ENCODE measurements around the gene CCL11.
A peak's percentile ranks its signal among the peaks of the same experiment; 100 is the strongest.

CCL11 gene

DNA sequence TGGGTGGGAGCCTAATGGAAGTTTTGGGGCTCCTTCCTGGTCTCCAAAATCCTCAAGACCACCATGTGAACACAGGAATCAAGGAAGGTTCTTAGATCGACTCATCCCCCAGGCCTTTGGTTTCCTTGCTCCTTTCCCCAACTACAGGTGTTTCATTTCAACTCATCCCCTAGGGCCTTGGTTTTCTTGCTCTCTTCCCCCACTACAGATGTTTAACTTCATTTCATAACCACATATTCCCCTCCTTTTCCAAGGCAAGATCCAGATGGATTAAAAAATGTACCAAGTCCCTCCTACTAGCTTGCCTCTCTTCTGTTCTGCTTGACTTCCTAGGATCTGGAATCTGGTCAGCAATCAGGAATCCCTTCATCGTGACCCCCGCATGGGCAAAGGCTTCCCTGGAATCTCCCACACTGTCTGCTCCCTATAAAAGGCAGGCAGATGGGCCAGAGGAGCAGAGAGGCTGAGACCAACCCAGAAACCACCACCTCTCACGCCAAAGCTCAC, at the start of gene CCL11:
CCL11 (plus strand) TSS at position 457 of the 507 bp plus-strand sequence. CDS start 67 bp downstream, outside the sequence.
- no peak for DNase-seq (ENCODE audit: insufficient read length, low spot score)
- no peak for FAIRE-seq

DNA sequence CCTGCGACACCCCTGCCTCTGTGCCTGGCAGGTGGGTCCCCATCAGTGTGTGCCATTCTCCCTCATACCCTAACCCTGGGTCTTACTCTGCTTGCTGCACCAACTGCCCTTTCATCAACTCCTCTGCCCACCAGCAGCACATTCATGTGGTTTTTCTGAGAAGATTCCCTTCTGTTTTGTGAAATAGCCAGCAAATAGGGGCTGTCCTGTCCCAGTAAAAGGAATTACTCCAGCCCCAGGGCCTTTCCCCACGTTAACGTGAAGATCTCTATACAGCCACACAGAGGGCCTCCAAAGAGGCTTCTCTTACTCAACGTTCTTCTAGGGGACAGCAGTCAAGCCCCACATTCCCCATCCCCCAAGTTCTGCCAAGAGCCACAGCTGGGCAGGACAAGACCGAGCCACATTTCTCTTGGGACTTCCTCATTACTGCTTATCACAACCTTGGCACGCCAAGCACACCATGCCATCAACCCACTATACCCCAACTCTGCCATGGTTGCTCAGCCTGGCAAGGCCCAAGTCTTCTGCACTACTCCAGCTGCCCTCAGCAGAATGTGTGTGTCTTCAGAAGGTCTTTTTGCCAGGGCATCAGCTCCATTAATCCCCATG, 49.2 kb upstream of the CCL11 start:
- FAIRE-seq (no peak), DNase-seq (ENCODE audit: insufficient read length, low spot score) (no peak)

DNA sequence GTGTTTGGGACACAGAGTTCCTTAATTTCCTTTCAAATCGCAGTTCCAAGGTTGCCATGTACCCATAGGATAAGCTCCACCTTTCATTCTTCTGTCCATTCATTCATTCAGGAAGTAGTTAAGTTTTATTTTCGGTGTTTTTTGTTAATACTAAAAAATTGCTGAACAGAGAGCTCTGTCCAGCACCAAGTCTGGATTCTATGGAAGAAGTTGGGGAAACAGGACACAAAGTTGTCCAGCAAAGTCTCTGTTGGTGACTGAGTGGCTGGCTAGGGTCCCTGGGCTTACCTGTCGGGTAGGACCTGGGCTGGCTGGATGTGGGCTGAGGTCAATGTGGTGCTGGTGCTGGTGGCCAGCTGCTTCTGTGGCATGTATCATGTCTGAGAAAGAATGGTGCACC, 48.1 kb upstream of the CCL11 start:
- no peak for FAIRE-seq
- no peak for DNase-seq (ENCODE audit: insufficient read length, low spot score)

DNA sequence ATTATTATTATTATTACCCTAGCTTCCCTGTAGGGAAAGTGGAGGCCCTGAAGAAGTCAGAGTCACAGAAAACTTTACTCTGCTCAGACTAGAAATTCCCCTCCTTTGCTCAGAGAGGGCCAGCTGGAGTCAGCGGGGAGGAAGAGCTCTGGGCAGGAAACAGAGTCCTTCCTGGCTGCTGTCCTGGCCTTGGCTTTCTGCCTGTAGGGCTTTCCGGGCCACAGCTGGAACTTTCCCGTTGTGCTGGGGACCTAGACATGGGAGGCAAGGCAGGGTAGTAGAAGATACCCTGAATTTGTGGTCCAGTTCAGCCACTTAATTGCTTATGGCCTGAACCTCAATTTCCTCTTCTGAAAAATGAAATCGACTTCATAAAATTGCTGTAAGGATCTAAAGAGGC, 44.5 kb upstream of the CCL11 start:
- no peak for DNase-seq (ENCODE audit: insufficient read length, low spot score)

DNA sequence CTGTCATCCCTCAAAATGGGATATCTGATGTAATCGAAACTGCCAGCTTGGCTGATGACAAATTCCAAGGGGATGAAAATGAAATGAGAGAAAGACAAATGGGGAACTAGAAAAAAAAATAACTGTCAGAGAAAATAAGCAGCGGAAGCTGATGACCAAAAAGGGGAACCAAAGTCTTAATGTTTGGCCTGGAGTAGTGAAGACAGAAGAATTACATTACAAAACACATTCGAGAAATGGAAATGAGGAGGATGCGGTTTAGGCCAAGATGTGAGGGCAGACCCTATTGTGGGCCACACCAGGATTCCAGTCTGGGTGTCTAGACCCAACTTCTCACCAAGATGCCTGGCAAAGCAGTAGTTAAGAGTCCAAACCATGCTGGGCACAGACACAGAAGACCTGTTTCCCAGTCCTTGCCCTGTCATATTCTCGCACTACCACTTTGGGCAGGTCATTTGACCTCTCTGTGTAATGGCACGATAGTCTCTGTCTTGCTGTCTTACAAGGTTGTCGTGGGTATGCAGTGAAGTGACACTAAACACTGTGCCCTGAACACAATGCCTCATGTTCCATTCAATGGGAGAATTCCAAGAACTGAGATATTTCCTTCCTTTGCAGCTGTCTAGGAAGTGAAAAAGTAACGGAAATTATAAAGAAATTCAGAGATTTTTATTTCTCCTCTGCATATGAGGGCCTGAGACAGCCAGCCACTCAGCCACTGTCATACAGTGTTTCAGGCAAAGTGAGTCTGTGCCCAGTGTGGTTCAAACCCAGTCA, 42.8 kb upstream of the CCL11 start:
- no peak for DNase-seq (ENCODE audit: insufficient read length, low spot score)
- no peak for FAIRE-seq

More for the DNA sequence above, 44.5 kb upstream of the CCL11 start:
- FAIRE-seq, result no peak

DNA sequence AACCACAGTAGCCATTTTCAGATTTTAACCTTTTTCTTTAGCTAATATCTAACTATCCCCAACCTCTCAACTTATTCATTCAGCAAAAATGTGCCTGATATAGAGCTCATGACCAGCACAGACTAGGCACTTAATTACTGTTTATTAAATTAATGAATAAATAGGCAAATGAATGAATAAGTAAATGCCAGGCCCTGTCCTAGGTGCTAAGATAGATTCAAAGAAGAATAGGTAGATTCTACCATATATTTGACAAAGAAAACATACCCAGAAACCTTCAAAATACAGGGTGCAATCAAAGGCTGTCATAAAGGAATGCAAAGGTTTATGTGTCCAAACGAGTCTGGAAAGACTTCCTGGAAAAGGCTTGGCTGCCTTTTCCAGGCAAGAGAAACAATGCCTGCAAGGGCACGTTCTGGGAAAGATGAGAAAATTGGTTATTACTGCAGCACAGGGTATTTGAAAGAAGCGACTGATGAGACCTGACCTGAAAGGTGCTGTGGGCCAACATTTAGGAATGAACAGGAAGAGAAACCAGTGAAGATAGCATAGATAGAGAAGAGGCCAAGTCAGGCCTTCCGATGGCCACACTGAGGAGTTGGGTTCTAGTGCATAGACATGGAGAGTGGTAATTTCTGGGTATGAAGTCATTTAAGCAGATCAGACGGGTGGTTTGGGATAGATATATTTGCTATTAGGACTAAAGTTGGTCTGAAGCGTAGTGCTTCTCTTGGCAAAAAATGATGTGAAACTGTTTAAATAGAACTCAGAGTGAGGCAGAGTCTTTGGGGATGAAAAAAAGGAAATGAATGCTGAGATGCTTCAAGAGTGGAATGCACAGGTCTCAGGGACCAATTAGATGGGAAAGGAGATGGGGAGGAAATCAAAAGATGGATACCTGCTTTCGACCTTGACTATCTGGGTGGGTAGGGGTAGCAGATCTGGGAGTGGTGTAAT, 41.9 kb upstream of the CCL11 start:
- DNase-seq (ENCODE audit: insufficient read length, low spot score) (no peak), FAIRE-seq (no peak)

DNA sequence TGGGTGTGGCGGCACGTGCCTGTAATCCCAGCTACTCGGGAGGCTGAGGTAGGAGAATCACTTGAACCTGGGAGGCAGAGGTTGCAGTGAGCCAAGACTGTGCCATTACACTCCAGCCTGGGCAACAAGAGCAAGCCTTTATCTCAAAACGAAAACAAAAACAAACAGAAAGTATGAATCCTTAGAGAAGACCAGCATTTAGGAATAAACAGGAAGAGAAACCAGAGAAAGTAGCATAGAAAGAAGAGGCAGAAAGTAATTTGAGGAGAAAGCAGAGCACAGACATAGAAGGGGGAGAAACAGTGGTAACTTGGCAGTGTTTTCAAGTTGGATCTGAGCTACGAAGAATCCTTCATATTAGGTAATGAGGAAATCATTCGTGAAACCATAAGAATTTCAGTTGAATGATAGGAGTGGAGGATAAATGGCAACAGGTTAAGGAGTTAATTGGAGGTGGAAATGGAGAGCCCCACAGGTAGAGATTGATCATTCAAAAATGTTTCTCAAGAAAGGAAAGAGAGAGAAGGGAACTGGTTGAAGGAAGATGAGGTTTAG, 40.1 kb upstream of the CCL11 start:
- FAIRE-seq (no peak), DNase-seq (ENCODE audit: insufficient read length, low spot score) (no peak)

DNA sequence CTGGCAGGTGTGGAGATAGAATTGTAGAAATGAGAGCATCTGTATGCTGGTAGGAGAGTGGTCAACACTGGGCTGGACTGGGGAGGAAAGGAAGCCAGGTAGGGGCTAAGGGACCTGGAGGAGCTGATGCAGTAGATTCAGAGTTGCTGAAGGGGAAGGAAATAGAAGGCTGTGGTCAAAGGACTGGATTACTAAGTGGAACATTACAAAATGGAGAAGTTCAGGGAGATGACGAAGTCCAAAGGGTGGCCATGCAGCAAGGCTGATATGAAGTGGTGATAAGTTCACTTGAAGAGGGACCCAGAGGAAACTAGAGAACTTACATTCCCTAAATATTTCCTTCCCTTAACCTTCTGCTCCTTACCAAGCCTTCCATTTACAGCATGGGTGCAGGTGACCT, 39.1 kb upstream of the CCL11 start:
- DNase-seq (ENCODE audit: insufficient read length, low spot score) (no peak), FAIRE-seq (no peak)

DNA sequence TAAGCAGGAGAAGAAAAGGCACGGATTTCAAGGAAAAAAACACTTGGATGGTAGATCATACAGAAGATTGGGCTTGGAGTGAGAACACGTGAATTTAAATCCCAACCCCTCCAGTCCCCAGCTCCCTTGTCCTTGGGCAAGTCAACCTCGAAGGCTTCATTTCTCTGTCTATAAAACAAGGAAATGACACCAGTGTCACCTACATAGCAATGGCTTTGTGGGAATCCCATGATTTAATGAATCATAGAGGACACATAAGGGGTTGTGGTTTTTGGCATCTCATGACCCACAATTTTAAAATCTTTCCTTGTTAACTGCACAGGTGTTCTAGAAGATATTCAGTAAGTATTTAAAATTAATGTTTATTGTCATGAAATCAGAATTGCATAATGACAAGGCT, 38.7 kb upstream of the CCL11 start:
- no peak for FAIRE-seq

DNA sequence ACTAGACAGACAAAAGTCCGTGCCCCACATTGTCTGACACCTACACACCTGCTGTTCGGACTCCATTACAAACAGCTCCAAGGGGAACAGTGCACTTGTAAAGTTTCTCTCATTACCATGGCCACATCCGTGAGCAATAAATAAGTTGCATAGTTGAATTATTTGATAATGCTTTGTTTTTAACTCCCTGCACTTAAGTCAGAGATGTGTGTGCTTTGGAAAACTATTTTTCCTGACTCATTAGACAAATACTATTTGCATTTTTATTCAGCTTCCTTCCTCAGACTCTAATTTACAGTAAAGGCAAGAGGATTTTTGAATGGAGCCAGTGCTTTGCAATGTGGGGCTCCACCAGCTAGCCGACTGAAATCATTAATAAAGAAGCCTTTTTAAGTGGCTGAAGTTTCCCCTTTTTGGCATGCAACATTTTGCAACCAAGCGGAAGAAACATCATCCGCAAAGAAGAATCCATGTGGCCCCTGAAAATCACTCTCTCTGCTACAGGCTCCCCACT, 37.0 kb upstream of the CCL11 start:
- DNase-seq (ENCODE audit: insufficient read length, low spot score), result no peak
- no peak for FAIRE-seq

More for the DNA sequence above, 38.7 kb upstream of the CCL11 start:
- no peak for DNase-seq (ENCODE audit: insufficient read length, low spot score)

DNA sequence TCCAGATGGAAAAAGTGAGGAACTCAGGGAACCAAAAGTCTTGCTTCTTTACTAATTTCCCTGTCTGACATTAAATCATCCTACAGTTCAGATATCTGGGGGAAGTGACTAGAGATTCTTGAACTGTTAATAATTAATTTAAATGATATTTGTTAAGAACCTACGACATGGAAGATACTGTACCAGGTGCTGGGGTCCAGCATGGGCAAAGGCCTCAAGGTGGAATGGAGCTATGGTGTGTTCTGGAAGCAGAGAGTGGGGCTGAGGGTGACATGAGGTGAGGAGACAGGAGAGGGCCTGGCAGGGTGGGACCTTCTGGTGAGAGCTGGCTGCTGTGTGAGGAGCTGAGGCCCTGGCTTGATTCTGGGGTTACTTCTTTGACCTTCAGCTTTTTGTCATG, 36.5 kb upstream of the CCL11 start:
- FAIRE-seq (no peak), DNase-seq (ENCODE audit: insufficient read length, low spot score) (no peak)

DNA sequence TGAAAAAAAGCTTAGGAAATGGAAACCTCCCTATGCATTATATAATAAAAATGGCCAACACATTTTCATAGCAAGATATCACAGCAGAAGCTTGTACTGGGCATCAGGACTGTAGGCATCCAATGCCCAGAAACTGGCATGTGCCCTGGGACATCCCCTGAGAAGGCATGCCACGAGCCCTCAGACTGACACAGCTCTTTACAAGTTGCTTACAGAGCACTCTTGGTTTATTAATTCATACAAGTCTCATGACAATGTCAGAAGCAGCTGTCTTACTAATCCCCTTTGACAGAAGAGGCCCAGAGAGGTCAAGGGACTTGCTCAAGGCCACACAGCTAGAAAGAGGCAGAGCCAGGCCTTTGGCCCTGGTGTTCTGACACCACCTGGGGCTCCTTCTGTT, 36.1 kb upstream of the CCL11 start:
- FAIRE-seq, result no peak
- no peak for DNase-seq (ENCODE audit: insufficient read length, low spot score)

DNA sequence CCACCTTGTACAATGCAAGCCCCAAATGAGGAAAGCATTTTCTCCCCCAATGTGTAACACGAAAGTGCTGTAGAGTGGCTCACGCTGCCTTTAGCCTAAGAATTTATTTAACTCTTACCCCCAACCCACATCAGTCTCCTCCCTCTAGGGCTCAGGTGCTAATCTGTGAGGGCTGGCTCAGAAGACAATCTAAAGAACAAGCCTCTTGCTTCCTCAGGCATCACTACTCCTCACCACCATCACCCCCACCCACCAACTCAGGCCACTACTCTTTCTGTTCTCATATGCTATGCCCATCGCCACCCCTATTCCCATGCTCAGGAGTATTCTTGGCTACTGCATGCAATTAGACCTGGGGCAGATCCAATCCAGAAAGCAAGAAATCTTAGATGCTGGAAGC, 34.4 kb upstream of the CCL11 start:
- no peak for FAIRE-seq
- no peak for DNase-seq (ENCODE audit: insufficient read length, low spot score)

DNA sequence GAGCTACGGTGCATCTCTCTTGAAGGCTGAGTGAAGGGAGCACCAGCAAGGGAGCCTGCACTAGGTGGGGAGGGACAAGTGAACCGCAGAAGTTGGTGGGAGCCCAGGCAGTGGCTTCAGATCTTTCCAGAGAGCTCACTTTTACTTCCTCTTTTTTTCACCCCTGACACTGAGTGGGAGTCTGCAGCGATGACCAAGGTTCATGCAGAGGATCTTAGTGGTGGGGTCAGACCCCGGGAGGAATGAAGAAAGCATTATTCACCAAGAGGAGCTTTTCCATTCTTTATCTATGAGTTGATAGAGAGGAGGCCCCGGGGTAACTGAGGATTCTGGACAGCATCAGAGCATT, 33.5 kb upstream of the CCL11 start:
- DNase-seq (ENCODE audit: insufficient read length, low spot score) (no peak), FAIRE-seq (no peak)

DNA sequence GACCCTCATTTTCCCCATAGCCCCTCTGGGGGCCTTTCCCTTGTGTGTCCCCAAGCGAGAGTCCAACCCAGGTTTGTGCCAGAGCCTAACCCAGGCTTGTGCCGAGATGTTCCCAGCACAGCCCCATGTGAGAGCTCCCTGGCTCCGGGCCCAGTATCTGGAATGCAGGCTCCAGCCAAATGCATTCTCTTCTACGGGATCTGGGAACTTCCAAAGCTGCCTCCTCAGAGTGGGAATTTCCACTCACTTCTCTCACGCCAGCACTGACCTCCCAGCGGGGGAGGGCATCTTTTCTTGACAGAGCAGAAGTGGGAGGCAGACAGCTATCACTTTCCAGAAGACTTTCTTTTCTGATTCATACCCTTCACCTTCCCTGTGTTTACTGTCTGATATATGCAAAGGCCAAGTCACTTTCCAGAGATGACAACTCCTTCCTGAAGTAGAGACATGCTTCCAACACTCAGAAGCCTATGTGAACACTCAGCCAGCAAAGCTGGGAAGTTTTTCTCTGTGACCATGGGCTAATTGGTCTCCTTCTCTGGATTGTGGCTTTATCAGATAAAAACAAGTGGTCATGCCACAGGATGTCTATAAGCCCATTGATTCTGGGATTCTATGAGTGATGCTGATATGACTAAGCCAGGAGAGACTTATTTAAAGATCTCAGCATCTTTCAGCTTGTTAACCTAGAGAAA, 33.0 kb upstream of the CCL11 start:
- DNase-seq (ENCODE audit: insufficient read length, low spot score), result peak; percentile 38
- no peak for FAIRE-seq

DNA sequence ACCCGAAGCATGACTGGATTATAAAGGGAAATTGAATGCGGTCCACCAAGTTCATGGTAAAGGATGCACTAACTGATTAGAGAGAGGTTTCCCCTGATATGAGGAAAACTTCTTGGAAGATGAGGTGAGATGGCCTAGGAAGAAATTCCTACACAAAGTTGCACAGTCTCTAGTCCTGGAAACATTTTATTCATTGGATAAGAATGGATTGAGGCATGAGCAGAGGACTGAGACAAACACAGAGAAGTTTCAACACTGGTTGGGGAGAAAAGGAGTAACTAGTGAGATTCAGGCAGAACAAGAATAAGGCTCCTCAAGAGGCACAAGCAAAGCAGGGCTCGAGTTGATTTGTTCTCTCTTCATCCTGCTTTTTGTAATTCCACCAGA, 32.4 kb upstream of the CCL11 start:
- FAIRE-seq, result no peak
- no peak for DNase-seq (ENCODE audit: insufficient read length, low spot score)

DNA sequence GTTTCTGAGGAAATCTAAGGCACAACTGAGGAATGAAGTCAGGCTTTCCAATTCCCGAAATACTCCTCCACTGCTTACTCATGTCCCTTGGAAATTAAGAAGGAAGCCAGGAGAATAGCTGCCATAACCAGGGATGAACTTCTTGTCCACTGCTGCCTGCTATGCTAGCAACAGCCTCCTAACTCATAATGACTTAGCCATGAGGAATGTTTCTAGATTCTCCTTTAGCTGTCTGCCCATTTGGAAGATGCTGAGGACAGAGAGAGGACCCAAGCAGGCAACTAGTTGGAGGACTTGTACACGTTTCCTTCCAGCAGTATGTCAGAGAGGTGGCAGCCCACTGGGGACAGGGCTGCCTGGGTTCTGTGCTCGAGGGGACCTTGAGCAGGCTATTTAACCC, 31.4 kb upstream of the CCL11 start:
- FAIRE-seq, result no peak
- DNase-seq (ENCODE audit: insufficient read length, low spot score), result no peak

DNA sequence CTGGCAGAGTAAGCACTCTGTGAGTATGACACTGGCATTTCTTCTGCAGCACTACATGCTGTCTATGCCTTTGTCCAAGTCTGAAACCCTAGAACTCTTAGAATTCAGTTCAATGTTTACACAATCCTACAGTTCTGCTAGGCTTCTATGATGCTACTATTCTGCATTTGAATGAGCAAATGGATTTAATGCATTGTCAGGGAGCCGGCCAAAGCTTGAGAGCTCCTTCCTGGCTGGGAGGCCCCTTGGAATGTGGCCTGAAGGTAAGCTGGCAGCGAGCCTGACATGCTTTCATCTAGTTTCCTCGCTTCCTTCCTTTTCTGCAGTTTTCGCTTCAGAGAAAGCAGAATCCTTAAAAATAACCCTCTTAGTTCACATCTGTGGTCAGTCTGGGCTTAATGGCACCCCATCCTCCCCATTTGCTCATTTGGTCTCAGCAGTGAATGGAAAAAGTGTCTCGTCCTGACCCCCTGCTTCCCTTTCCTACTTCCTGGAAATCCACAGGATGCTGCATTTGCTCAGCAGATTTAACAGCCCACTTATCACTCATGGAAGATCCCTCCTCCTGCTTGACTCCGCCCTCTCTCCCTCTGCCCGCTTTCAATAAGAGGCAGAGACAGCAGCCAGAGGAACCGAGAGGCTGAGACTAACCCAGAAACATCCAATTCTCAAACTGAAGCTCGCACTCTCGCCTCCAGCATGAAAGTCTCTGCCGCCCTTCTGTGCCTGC, 30.7 kb upstream of the CCL11 start, which contains the start of gene CCL2:
CCL2 (plus strand) TSS at position 635 of the 730 bp plus-strand sequence; CDS start at position 700, 65 bp downstream.
- FAIRE-seq (no peak), DNase-seq (ENCODE audit: insufficient read length, low spot score) (peak; percentile 34)

DNA sequence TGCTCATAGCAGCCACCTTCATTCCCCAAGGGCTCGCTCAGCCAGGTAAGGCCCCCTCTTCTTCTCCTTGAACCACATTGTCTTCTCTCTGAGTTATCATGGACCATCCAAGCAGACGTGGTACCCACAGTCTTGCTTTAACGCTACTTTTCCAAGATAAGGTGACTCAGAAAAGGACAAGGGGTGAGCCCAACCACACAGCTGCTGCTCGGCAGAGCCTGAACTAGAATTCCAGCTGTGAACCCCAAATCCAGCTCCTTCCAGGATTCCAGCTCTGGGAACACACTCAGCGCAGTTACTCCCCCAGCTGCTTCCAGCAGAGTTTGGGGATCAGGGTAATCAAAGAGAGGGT, 30.2 kb upstream of the CCL11 start:
- FAIRE-seq, result no peak
- no peak for DNase-seq (ENCODE audit: insufficient read length, low spot score)
